ENCODE measurements around the gene PRSS38.

The PRSS38 gene

GRCh38 chr1:227815468-227816409 is at the start of gene PRSS38:
Gene PRSS38, plus strand, starts transcription at chr1:227815675. Its CDS starts 42 bp downstream, at chr1:227815717.
- DNase-seq (ENCODE audit: low read depth) = no peak

- DNase-seq (ENCODE audit: low read depth) = peak; percentile 78
Observed at GRCh38 chr1:227766015-227766634, 49.4 kb upstream of the PRSS38 start.

- no peak for DNase-seq (ENCODE audit: low read depth)
Observed at GRCh38 chr1:227766653-227767277, 48.7 kb upstream of the PRSS38 start.

- DNase-seq (ENCODE audit: low read depth) = no peak
Observed at GRCh38 chr1:227767401-227768124, 47.9 kb upstream of the PRSS38 start.

GRCh38 chr1:227768125-227768439 is 47.4 kb upstream of the PRSS38 start:
- no peak for DNase-seq (ENCODE audit: low read depth)

- DNase-seq (ENCODE audit: low read depth) = no peak
Observed at GRCh38 chr1:227768640-227769039, 46.8 kb upstream of the PRSS38 start.

- no peak for DNase-seq (ENCODE audit: low read depth)
Observed at GRCh38 chr1:227769047-227769935, 46.2 kb upstream of the PRSS38 start.

GRCh38 chr1:227769936-227770494 is 45.5 kb upstream of the PRSS38 start:
- DNase-seq (ENCODE audit: low read depth) = no peak

- DNase-seq (ENCODE audit: low read depth) = no peak
Observed at GRCh38 chr1:227770812-227771211, 44.7 kb upstream of the PRSS38 start.

GRCh38 chr1:227771326-227771725 is 44.1 kb upstream of the PRSS38 start:
- DNase-seq (ENCODE audit: low read depth) = no peak

- DNase-seq (ENCODE audit: low read depth) = no peak
Observed at GRCh38 chr1:227771771-227772170, 43.7 kb upstream of the PRSS38 start.

GRCh38 chr1:227773558-227773957 is 41.9 kb upstream of the PRSS38 start:
- DNase-seq (ENCODE audit: low read depth) = no peak

GRCh38 chr1:227774051-227774731 is 41.3 kb upstream of the PRSS38 start:
- no peak for DNase-seq (ENCODE audit: low read depth)

GRCh38 chr1:227774821-227775661 is 40.4 kb upstream of the PRSS38 start:
- DNase-seq (ENCODE audit: low read depth) = no peak

GRCh38 chr1:227775841-227776240 is 39.6 kb upstream of the PRSS38 start:
- no peak for DNase-seq (ENCODE audit: low read depth)

GRCh38 chr1:227776331-227776771 is 39.1 kb upstream of the PRSS38 start:
- DNase-seq (ENCODE audit: low read depth) = no peak

GRCh38 chr1:227777156-227777555 is 38.3 kb upstream of the PRSS38 start:
- DNase-seq (ENCODE audit: low read depth) = no peak

- DNase-seq (ENCODE audit: low read depth) = no peak
Observed at GRCh38 chr1:227777646-227778045, 37.8 kb upstream of the PRSS38 start.

- no peak for DNase-seq (ENCODE audit: low read depth)
Observed at GRCh38 chr1:227778401-227778947, 37.0 kb upstream of the PRSS38 start.
